Muscle of leg (tissue), 11 donors: Measurements from ENCODE around the gene ITPK1. TPM values are rescaled to one million over a fixed set of nuclear protein-coding genes. Genes with fewer than 3 reads are reported as not detected.

ENCODE experiments used
- DNase-seq: peaks from one replicate; pipeline ENCODE4 v3.0.0; 2013
- H3K27ac ChIP-seq: one replicate; pipeline ENCODE4 v1.5.1; 2013; ENCODE audit warnings: mild to moderate bottlenecking, low read length, control low read depth
- H3K27me3 ChIP-seq: one replicate; pipeline ENCODE4 v1.6.1; 2013; ENCODE audit warnings: low read length; ENCODE audit not compliant: control insufficient read depth, insufficient read depth
- H3K36me3 ChIP-seq: one replicate; pipeline ENCODE4 v1.6.1; 2013; ENCODE audit warnings: low read length; ENCODE audit not compliant: control insufficient read depth, insufficient read depth
- H3K4me1 ChIP-seq: one replicate; pipeline ENCODE4 v1.6.1; 2013; ENCODE audit warnings: low read length; ENCODE audit not compliant: control insufficient read depth, insufficient read depth
- H3K4me3 ChIP-seq: one replicate; pipeline ENCODE4 v1.5.1; 2013; ENCODE audit warnings: low read length, control low read depth
- H3K9me3 ChIP-seq: replicated peaks from 2 replicates; pipeline ENCODE4 v1.6.1; 2013; ENCODE audit warnings: low read depth, low read length; ENCODE audit not compliant: control insufficient read depth
- WGBS: methylation state at CpG from one replicate; pipeline ENCODE4 v1.1.5; 2013; ENCODE audit warnings: missing lambda C conversion rate; ENCODE audit not compliant: insufficient coverage; 5-methylcytosine and 5-hydroxymethylcytosine counted together
- polyA plus RNA-seq, 8 donors: library from polyadenylated mRNA; unstranded; fragments of 120-200 nt; gene quantifications; one replicate each; pipeline versions ENCODE4 v1.2.1 to v1.2.3, GENCODE V29; 2013; ENCODE audit warnings: inconsistent platforms in 1 of 8, low replicate concordance in 1 of 8; ENCODE audit not compliant: insufficient read length in 8 of 8, insufficient read depth in 1 of 8
- total RNA-seq: library from RNA; stranded (reverse); fragments of 120-200 nt; gene quantifications from one replicate; pipeline ENCODE4 v1.2.4, GENCODE V29; 2013

The ITPK1 gene
- total and polyA plus RNA-seq, 9 donors: 10.0 to 25.7 (median 17.5) TPM

DNA sequence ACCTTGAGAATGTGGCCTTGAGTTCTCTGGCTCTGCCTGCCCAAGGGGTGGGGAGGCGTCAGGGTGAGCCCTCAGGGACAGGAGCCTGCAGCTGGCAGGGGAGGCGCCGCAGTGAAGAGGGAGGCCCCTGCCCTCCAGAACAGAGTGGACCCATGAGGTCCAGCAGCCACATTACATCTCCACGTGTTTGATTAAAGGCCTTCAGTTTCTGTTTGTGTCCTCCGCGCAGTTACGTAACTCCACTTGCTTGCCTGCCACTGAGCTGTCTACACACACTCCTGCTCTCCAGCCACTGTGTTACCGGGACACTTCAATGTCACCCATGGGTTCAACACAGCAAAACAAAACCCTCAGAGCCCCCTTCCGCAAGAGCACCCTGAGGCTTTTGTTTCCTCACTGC, 122.4 kb downstream of the ITPK1 start:
- H3K36me3 ChIP-seq: peaks cover 13% of the 10 kb centered on the region
- 83% methylated on average over 8 of the region's 9 CpGs for WGBS
- H3K9me3 ChIP-seq: no peaks in the 10 kb centered on the region
- DNase-seq: no peak
- no peak overlapping the region for H3K4me3 ChIP-seq
- H3K27ac ChIP-seq: no peak overlapping the region
- H3K27me3 ChIP-seq: no peaks in the 10 kb centered on the region
- peaks cover 36% of the 10 kb centered on the region for H3K4me1 ChIP-seq

DNA sequence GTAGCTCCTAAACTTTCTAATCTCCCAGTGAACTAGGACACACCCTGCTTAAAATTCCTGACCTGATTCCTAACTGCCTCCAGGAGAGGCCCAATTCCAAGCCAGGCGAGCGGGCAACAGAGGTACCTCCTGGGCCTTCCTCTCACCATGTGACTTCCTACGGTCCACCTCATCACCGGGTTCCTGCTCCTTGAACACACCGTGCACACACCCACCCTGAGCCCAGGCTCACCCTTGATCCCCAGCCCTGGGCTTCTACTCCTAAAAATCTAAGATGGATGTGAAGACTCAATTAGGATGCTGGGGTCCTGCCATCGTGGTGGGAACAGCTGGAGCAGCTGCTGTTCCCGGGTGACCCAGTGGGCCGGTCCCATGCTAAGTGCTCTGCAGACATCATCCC, 124.2 kb downstream of the ITPK1 start:
- peaks cover 13% of the 10 kb centered on the region for H3K36me3 ChIP-seq
- no peaks in the 10 kb centered on the region for H3K27me3 ChIP-seq
- H3K9me3 ChIP-seq: no peaks in the 10 kb centered on the region
- no peak overlapping the region for H3K27ac ChIP-seq
- H3K4me1 ChIP-seq: peaks cover 44% of the 10 kb centered on the region
- 86% methylated on average over 5 of the region's 8 CpGs for WGBS
- H3K4me3 ChIP-seq: no peak overlapping the region
- DNase-seq: no peak

GRCh38 chr14:92990456-92991430, 125.0 kb downstream of the ITPK1 start:
- no peaks in the 10 kb centered on the region for H3K27me3 ChIP-seq
- peaks cover 52% of the 10 kb centered on the region for H3K4me1 ChIP-seq
- peaks cover 13% of the 10 kb centered on the region for H3K36me3 ChIP-seq
- no peaks in the 10 kb centered on the region for H3K9me3 ChIP-seq
- no peak overlapping the region for H3K4me3 ChIP-seq
- WGBS: 53% methylated on average over 16 of the region's 22 CpGs
- H3K27ac ChIP-seq: peak overlapping the region; percentile 55
- no peak for DNase-seq

DNA sequence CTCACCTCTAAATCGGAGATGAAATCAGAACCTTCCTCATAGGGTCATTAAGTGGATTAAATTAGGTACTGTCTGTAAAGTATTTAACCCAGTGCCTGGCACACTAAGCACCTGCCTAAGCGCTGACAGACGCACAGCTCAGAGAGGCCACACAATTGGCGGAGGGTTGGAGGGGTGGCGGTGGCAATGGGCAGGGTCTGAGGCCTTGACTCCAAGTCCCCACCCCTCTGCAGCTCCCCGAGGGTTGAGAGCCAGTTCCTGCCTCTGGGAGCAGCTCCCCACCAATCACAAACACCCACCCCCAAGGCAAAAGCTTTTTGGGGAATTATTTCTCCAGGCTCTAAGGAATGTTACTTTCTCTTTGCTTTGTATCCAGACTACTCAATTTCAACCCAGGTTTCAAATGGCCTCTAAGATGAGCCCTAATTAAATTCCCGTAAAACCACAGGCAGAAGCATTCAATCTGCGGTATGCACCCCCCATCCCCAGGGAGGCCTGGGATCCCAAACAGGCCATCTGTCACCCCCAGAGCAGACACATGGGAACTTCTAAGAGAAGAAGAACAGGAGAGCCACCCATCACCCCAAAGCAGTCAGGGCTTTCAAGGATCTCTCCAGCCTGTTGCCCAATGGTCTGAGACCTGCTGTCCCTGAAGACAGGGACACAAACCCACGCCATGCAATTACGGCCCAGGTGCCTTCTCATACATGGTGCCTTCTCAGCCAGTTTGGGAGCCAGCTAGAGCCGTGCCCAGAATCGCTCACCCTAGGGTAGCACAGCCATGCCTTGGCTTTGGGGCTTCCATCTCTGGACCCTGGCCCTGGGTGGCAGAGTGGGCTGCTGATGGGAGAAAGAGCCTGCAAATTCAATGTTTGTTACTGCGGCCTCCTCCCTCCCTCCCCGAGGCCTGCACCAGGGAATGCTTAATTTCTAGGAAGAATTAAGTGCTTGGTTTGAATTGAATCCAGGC, 126.7 kb downstream of the ITPK1 start:
- H3K9me3 ChIP-seq: no peaks in the 10 kb centered on the region
- H3K27ac ChIP-seq: no peak overlapping the region
- H3K36me3 ChIP-seq: peaks cover 13% of the 10 kb centered on the region
- WGBS: 92% methylated on average over 4 of the region's 14 CpGs
- no peak overlapping the region for H3K4me3 ChIP-seq
- no peaks in the 10 kb centered on the region for H3K27me3 ChIP-seq
- DNase-seq: no peak
- H3K4me1 ChIP-seq: peaks cover 56% of the 10 kb centered on the region

DNA sequence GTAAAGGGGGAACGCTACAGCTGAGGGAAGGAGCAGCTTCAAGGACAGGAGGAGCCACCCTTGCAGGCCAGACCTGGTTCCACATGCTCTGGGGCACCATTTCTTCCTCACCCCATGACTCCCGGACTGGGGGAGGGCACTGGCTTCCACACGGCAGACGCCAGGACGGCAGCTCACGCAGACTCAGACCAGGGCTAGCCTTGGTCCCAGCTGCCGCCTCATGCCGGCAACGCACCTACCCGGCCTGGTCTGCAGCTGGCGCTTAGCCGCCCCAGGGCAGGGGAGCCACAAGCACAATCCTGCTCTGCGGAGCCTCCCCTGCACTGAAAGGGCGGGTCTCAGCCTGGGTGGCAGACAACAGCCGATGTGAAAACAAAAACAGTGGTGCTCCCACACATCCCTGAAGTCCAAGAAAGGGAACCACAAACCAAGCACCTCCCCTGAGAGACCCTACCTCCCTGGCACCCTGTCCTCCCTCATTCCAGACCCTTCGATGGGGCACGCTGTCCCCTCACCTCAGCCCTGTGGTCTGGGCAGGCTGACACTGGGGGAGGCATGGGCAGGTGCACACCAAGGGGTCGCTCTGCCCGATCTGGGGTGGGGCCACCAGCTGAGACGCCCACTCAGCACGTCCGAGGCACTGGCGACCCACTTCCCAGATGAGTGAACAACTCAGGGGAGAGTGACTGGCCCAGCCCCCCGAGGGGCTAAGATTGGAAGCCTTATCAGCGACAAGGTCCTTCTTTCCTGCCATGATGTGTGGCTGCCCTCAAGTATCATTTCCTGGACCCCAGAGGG, 127.8 kb downstream of the ITPK1 start:
- no peak overlapping the region for H3K4me3 ChIP-seq
- peaks cover 3% of the 10 kb centered on the region for H3K36me3 ChIP-seq
- H3K27me3 ChIP-seq: no peaks in the 10 kb centered on the region
- H3K4me1 ChIP-seq: peaks cover 58% of the 10 kb centered on the region
- DNase-seq: no peak
- 84% methylated on average over 24 of the region's 25 CpGs for WGBS
- H3K27ac ChIP-seq: no peak overlapping the region
- no peaks in the 10 kb centered on the region for H3K9me3 ChIP-seq

GRCh38 chr14:92987148-92987570, 128.6 kb downstream of the ITPK1 start:
- H3K4me3 ChIP-seq: no peak overlapping the region
- H3K9me3 ChIP-seq: no peaks in the 10 kb centered on the region
- DNase-seq: no peak
- H3K27me3 ChIP-seq: no peaks in the 10 kb centered on the region
- WGBS: 74% methylated on average over 5 of the region's 5 CpGs
- H3K36me3 ChIP-seq: peaks cover 2% of the 10 kb centered on the region
- peaks cover 64% of the 10 kb centered on the region for H3K4me1 ChIP-seq
- peak overlapping the region; percentile 20 for H3K27ac ChIP-seq

DNA sequence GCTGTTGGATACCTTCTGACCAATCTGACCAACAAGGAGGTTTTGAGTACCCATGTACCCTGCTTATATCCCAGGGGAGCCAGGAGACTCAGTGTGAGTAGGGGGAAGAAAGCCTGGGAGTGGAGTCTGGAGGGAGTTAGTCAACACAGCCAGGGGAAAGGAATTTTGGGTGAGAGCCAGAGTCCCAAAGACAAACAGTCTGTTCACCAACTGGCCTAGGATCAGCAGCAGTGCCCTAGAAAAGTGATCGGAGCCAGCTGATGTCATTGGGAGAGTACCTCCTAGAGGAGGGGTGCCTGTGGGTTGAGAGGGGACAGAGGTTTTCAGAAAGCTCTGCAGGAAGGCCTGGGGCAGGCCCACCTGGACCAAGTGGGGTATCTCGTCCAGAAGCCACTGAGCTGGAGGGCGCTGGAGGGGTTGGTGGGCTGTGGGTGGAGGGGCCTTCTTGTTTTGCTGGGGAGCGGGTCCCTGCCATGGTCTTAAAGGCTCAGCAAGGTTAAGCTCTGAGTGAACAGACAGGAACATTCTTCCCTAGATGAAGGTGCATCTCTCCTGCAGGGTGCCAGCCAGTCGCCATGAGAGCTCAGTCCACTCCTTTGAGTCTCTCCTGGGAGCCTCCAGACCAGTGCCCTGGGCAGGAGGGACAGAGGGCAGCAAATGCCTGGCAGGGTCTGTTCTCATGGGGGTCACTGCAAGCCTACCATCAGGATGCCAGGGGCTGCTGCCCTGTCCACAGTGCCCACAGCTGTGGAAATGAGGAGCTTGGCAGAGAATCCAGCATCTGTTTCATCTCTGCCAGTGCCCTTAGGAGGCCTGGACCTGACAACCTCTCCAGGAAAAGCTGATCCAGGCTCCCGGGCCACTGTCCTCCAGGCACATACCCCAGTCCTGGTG, 129.2 kb downstream of the ITPK1 start:
- peak; percentile 81 for DNase-seq
- 87% methylated on average over 5 of the region's 6 CpGs for WGBS
- Histone ChIP-seq H3K27me3 (no peaks in the 10 kb centered on the region), H3K9me3 (no peaks in the 10 kb centered on the region), H3K36me3 (peaks cover 4% of the 10 kb centered on the region), H3K27ac (peak overlapping the region; percentile 42), H3K4me3 (no peak overlapping the region), H3K4me1 (peaks cover 61% of the 10 kb centered on the region)

DNA sequence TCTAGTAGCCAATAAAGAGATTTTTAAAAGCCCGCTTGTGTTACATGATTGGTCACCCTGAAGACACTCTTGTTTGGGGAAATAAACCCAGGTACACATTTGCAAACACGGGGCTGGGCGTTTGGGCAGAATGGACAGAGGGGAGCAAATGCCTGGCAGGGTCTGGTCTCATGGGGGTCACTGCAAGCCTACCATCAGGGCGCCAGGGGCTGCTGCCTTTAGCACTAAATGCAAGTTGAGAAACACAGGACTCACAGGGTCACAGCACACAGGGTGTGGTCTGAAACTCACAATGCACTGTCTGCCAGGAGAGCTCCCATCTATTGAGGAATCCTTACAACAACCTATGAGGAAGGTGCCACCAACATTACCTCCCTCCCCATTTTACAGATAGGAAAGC, 130.2 kb downstream of the ITPK1 start:
- DNase-seq: no peak
- peaks cover 52% of the 10 kb centered on the region for H3K4me1 ChIP-seq
- H3K27ac ChIP-seq: no peak overlapping the region

DNA sequence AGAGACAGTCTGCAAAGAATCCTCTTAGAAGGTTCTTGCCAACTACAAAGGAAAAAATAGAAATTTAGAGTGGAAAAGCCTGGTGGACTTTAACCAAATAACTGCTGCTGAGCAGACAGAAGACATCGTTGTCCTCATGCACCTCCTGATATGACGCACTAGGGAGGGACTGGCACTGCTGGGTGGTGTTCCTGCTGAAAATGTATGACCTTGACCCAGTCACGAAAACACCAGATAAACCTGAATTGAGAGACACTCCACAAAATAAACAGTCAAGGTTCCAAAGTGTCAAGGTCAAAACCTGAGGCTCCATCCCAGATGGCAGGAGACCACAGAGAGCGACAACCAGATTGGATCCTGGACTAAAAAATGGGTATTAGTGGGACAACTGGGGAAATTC, 130.8 kb downstream of the ITPK1 start:
- WGBS: 85% methylated on average over 3 of the region's 4 CpGs
- H3K4me3 ChIP-seq: no peak overlapping the region
- H3K36me3 ChIP-seq: peaks cover 4% of the 10 kb centered on the region
- H3K27ac ChIP-seq: no peak overlapping the region
- no peak for DNase-seq
- no peaks in the 10 kb centered on the region for H3K27me3 ChIP-seq
- H3K9me3 ChIP-seq: no peaks in the 10 kb centered on the region
- H3K4me1 ChIP-seq: peaks cover 48% of the 10 kb centered on the region

More for the DNA sequence above, 130.2 kb downstream of the ITPK1 start:
- H3K9me3 ChIP-seq: no peaks in the 10 kb centered on the region
- no peak overlapping the region for H3K4me3 ChIP-seq
- no peaks in the 10 kb centered on the region for H3K27me3 ChIP-seq
- 90% methylated on average over 3 of the region's 4 CpGs for WGBS
- peaks cover 4% of the 10 kb centered on the region for H3K36me3 ChIP-seq
